GF-D8 (cell line): ENCODE data around the gene TMEM132C.

ENCODE experiments used
- DNase-seq: peaks from one replicate; lab custom pipeline; 2025; lab: John Stamatoyannopoulos, UW

The TMEM132C gene

GRCh38 chr12:128612150-128612850 lies 345.3 kb downstream of the TMEM132C start:
- DNase-seq: no peak

- no peak for DNase-seq
Observed at GRCh38 chr12:128613837-128614590, 347.0 kb downstream of the TMEM132C start.

- DNase-seq: no peak
Observed at GRCh38 chr12:128617304-128617833, 350.4 kb downstream of the TMEM132C start.

- DNase-seq: no peak
Observed at GRCh38 chr12:128619263-128619662, 352.3 kb downstream of the TMEM132C start.

- DNase-seq: no peak
Observed at GRCh38 chr12:128621304-128621703, 354.3 kb downstream of the TMEM132C start.

- DNase-seq: no peak
Observed at GRCh38 chr12:128623748-128624147, 356.8 kb downstream of the TMEM132C start.

- no peak for DNase-seq
Observed at GRCh38 chr12:128626808-128627320, 359.9 kb downstream of the TMEM132C start.

- no peak for DNase-seq
Observed at GRCh38 chr12:128627659-128628058, 360.7 kb downstream of the TMEM132C start.

- DNase-seq: no peak
Observed at GRCh38 chr12:128629979-128630378, 363.0 kb downstream of the TMEM132C start.

- DNase-seq: no peak
Observed at GRCh38 chr12:128637642-128638606, 371.0 kb downstream of the TMEM132C start.

- no peak for DNase-seq
Observed at GRCh38 chr12:128639089-128639488, 372.1 kb downstream of the TMEM132C start.

GRCh38 chr12:128643155-128643554 lies 376.2 kb downstream of the TMEM132C start:
- DNase-seq: no peak

- DNase-seq: no peak
Observed at GRCh38 chr12:128644664-128645296, 377.8 kb downstream of the TMEM132C start.

- no peak for DNase-seq
Observed at GRCh38 chr12:128649902-128650301, 382.9 kb downstream of the TMEM132C start.

- no peak for DNase-seq
Observed at GRCh38 chr12:128652136-128652751, 385.3 kb downstream of the TMEM132C start.

- DNase-seq: no peak
Observed at GRCh38 chr12:128654468-128654867, 387.5 kb downstream of the TMEM132C start.

- DNase-seq: no peak
Observed at GRCh38 chr12:128657378-128657777, 390.4 kb downstream of the TMEM132C start.

GRCh38 chr12:128660532-128661225 lies 393.7 kb downstream of the TMEM132C start:
- no peak for DNase-seq

GRCh38 chr12:128661226-128661569 lies 394.2 kb downstream of the TMEM132C start:
- no peak for DNase-seq

GRCh38 chr12:128662101-128662500 lies 395.1 kb downstream of the TMEM132C start:
- no peak for DNase-seq
